RWPE2 (cell line): Measurements from ENCODE around the gene CDRT4.

Source experiments
- ATAC-seq: fragments of 200-7000 bp; cut with Tn5 transposase; 3 replicates; pipeline ENCODE4 v1.9.1; 2021; ENCODE audit warnings: low read depth
- DNase-seq: peaks from one replicate; pipeline ENCODE4 v3.0.0-alpha.2; 2020; ENCODE audit warnings: low spot score
- H3K27ac ChIP-seq: fragments of 450-650 bp; 2 replicates; pipeline ENCODE4 v1.5.1; 2017; ENCODE audit warnings: mild to moderate bottlenecking; ENCODE audit not compliant: poor library complexity, severe bottlenecking
- H3K27me3 ChIP-seq: fragments of 250-450 bp; sonication (Bioruptor Pico); 2 replicates; pipeline ENCODE4 v1.5.1; 2021; ENCODE audit warnings: mild to moderate bottlenecking, moderate library complexity; ENCODE audit not compliant: insufficient read depth, poor library complexity, severe bottlenecking
- H3K36me3 ChIP-seq: fragments of 250-450 bp; sonication (Bioruptor Pico); 2 replicates; pipeline ENCODE4 v1.5.1; 2020; ENCODE audit warnings: low read depth, mild to moderate bottlenecking, moderate library complexity
- H3K4me1 ChIP-seq: fragments of 250-450 bp; sonication (Bioruptor Pico); 2 replicates; pipeline ENCODE4 v1.5.1; 2021; ENCODE audit warnings: mild to moderate bottlenecking, moderate library complexity; ENCODE audit not compliant: insufficient read depth, poor library complexity, severe bottlenecking
- H3K4me3 ChIP-seq: fragments of 250-450 bp; sonication (Bioruptor Pico); 2 replicates; pipeline ENCODE4 v1.5.1; 2021; ENCODE audit warnings: mild to moderate bottlenecking, moderate library complexity; ENCODE audit not compliant: severe bottlenecking
- H3K9me3 ChIP-seq: fragments of 250-450 bp; sonication (Bioruptor Pico); 2 replicates; pipeline ENCODE4 v1.5.1; 2021; ENCODE audit warnings: mild to moderate bottlenecking, moderate library complexity; ENCODE audit not compliant: severe bottlenecking
- TF ChIP-seq, protein P1 (sequence below): fragments of 450-650 bp; IDR thresholded peaks from one replicate; pipeline ENCODE4 v1.5.1; 2017; ENCODE audit warnings: mild to moderate bottlenecking, moderate library complexity; ENCODE audit not compliant: poor library complexity, severe bottlenecking

Gene CDRT4

DNA sequence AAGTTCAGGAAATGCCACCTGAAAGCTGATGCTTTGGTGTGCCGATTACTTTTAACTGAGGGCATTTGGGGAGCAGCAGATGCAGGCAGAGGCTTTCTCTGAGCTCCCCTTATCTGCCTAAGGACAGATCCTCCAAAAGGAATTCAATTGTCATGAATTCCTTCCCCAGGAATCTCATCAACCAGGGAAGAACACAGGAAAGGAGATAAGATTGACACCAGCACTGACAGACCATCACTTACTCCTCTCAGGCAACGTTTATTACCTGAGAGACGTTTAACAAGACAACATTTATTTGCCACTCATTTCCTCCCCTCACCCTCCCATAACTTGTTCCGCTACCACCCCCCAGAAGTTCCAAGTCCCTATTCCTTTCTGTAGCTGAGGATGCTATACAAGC lies 17.6 kb upstream of the CDRT4 start:
- Histone ChIP-seq H3K4me3 (no peak overlapping the region), H3K27ac (no peak overlapping the region), H3K36me3 (no peaks in the 10 kb centered on the region), H3K27me3 (no peaks in the 10 kb centered on the region), H3K4me1 (peaks cover 2% of the 10 kb centered on the region), H3K9me3 (no peaks in the 10 kb centered on the region)
- ATAC-seq = no peak
- TF ChIP-seq, protein P1, sequence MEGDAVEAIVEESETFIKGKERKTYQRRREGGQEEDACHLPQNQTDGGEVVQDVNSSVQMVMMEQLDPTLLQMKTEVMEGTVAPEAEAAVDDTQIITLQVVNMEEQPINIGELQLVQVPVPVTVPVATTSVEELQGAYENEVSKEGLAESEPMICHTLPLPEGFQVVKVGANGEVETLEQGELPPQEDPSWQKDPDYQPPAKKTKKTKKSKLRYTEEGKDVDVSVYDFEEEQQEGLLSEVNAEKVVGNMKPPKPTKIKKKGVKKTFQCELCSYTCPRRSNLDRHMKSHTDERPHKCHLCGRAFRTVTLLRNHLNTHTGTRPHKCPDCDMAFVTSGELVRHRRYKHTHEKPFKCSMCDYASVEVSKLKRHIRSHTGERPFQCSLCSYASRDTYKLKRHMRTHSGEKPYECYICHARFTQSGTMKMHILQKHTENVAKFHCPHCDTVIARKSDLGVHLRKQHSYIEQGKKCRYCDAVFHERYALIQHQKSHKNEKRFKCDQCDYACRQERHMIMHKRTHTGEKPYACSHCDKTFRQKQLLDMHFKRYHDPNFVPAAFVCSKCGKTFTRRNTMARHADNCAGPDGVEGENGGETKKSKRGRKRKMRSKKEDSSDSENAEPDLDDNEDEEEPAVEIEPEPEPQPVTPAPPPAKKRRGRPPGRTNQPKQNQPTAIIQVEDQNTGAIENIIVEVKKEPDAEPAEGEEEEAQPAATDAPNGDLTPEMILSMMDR = no peak
- no peak for DNase-seq

DNA sequence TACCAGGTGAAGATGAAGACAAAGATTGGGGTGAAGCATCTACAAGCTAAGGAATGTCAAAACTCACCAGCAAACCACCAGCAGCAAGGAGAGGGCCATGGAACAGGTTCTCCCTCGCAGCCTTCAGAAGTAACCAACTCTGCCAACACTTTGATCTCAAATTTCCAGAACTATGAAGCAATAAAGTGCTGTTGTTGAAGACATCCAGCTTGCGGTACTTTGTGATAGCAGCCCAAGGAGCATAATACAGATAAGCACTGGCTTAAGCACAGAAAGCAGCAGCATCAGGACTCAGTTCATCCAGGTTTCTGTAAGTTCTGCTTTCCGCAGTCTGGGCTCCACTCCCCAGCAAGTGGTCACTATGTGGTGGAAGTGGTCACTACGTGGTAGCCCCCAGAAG lies 16.0 kb upstream of the CDRT4 start:
- TF ChIP-seq, protein P1 = no peak
- Histone ChIP-seq H3K27ac (no peak overlapping the region), H3K4me1 (peaks cover 4% of the 10 kb centered on the region), H3K4me3 (no peak overlapping the region), H3K27me3 (no peaks in the 10 kb centered on the region), H3K36me3 (no peaks in the 10 kb centered on the region), H3K9me3 (no peaks in the 10 kb centered on the region)
- ATAC-seq (no peak), DNase-seq (no peak)

DNA sequence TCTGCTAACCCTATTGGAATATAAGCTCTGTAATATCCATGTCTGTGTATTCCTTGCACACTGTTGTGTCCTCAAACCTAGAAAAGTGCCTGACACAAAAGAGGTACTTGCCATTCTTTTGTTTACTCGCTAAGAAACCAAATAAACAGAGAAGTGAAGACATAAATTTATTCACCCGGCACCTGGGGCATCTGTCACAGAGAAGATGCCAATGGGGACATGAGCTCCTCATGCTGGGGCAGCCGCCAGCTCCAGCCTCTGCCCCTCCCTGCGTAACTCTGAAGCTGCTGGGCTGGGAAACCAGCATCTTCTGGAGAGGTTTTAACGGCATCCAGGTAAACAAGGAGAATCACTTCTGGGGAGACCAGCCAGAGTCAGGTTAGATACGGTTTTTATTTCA lies 15.1 kb upstream of the CDRT4 start:
- Histone ChIP-seq H3K9me3 (no peaks in the 10 kb centered on the region), H3K27me3 (no peaks in the 10 kb centered on the region), H3K36me3 (no peaks in the 10 kb centered on the region), H3K4me3 (no peak overlapping the region), H3K27ac (no peak overlapping the region), H3K4me1 (peaks cover 4% of the 10 kb centered on the region)
- DNase-seq (no peak), ATAC-seq (no peak)
- TF ChIP-seq, protein P1 = no peak

DNA sequence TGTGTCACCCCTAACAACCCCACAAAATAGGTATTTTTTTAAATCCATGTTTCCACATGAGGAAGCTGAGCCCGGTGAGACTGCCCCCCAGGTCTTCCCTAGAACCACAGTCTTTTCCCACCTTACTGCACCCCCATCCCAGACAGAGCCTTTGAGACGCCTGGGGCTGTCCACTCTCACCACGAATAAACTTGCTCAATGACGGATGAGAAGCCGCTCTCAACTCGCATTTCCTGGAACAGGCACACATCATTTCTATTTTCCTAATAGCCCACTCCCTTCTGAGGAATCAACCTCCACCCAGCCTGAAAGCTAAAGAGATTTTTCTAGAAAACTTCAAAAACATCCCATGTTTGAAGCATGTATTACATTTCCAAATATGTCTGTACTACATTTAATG lies 14.1 kb upstream of the CDRT4 start:
- Histone ChIP-seq H3K9me3 (no peaks in the 10 kb centered on the region), H3K36me3 (no peaks in the 10 kb centered on the region), H3K27me3 (no peaks in the 10 kb centered on the region), H3K4me3 (no peak overlapping the region), H3K4me1 (peaks cover 4% of the 10 kb centered on the region), H3K27ac (no peak overlapping the region)
- ATAC-seq = no peak
- TF ChIP-seq, protein P1 = no peak
- no peak for DNase-seq

DNA sequence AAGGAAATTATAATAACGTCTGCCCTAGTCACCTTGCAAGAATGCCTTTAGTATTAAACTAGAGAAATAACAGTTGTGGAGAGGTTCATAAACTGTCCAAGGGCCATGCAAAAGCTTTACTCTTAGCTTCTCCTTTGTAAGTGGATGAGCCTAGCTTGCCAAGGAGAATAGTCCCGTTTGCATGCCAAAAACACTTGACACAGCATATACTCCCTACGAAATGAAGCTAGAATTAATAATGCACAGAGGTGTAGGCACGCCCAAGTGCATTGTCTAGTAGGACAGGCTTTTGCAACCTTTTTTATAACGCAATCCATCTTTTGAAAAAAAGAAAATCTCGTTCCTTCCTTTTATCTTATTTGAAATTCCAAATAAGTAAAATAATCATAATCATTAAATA lies 12.8 kb upstream of the CDRT4 start:
- H3K4me1 ChIP-seq = peaks cover 4% of the 10 kb centered on the region
- no peak for DNase-seq
- H3K4me3 ChIP-seq = no peak overlapping the region
- H3K27me3 ChIP-seq = no peaks in the 10 kb centered on the region
- H3K9me3 ChIP-seq = no peaks in the 10 kb centered on the region
- no peak; the same call in 2 of the 3 replicates for ATAC-seq
- no peak overlapping the region for H3K27ac ChIP-seq
- no peaks in the 10 kb centered on the region for H3K36me3 ChIP-seq
- TF ChIP-seq, protein P1 = no peak
